Calu3 (cell line): ENCODE results near the gene SH2D6. TPM values are rescaled to one million over a fixed set of nuclear protein-coding genes. Genes with fewer than 3 reads are reported as not detected.

Experiments used
- BruUV-seq: library from RNA; stranded (reverse); fragments of 400-500 nt; replicated peaks from 2 replicates; lab custom pipeline; 2021; lab: Mats Ljungman, UMichigan
- CTCF ChIA-PET: fragments of 300-600 bp; sonication (Branson Sonifier 250); formaldehyde crosslinking; loops from one replicate; lab custom pipeline; 2022; ENCODE audit warnings: antibody characterized with exemption; lab: Charles Lee
- DNase-seq: peaks from one replicate; pipeline ENCODE4 v3.0.0; 2022
- H3K27ac Mint-ChIP-seq: one replicate; pipeline ENCODE4 v1.8.0; 2022; ENCODE audit warnings: mixed read lengths; ENCODE audit not compliant: unreplicated experiment
- H3K27me3 Mint-ChIP-seq: one replicate; pipeline ENCODE4 v1.8.0; 2022; ENCODE audit warnings: mixed read lengths; ENCODE audit not compliant: unreplicated experiment
- H3K36me3 Mint-ChIP-seq: one replicate; pipeline ENCODE4 v1.8.0; 2022; ENCODE audit warnings: mild to moderate bottlenecking, moderate library complexity, mixed read lengths; ENCODE audit not compliant: insufficient read depth, unreplicated experiment
- H3K4me1 Mint-ChIP-seq: one replicate; pipeline ENCODE4 v1.8.0; 2022; ENCODE audit warnings: mild to moderate bottlenecking, low read depth, mixed read lengths; ENCODE audit not compliant: unreplicated experiment
- H3K4me3 Mint-ChIP-seq: one replicate; pipeline ENCODE4 v1.8.0; 2022; ENCODE audit warnings: mild to moderate bottlenecking, low read depth, moderate library complexity, mixed read lengths; ENCODE audit not compliant: unreplicated experiment
- H3K9me3 Mint-ChIP-seq: one replicate; pipeline ENCODE4 v1.8.0; 2022; ENCODE audit warnings: low read depth, mixed read lengths; ENCODE audit not compliant: unreplicated experiment
- intact Hi-C: fragments of 100-400 bp; cut with micrococcal nuclease; formaldehyde crosslinking; loops from one replicate; pipeline ENCODE4 v1.10.0; 2022; ENCODE audit not compliant: unreplicated experiment
- total RNA-seq: library from RNA; stranded (reverse); gene quantifications from 2 replicates; pipeline ENCODE4 v1.2.3, GENCODE V29; 2022
- TF ChIP-seq, protein P1 (sequence below): fragments of 200-600 bp; IDR thresholded peaks from one replicate; pipeline ENCODE4 v1.8.0; 2022; ENCODE audit warnings: antibody characterized with exemption; ENCODE audit not compliant: unreplicated experiment

SH2D6 gene
- total RNA-seq, 1 experiment from 2014 or later: 1.8 TPM

DNA sequence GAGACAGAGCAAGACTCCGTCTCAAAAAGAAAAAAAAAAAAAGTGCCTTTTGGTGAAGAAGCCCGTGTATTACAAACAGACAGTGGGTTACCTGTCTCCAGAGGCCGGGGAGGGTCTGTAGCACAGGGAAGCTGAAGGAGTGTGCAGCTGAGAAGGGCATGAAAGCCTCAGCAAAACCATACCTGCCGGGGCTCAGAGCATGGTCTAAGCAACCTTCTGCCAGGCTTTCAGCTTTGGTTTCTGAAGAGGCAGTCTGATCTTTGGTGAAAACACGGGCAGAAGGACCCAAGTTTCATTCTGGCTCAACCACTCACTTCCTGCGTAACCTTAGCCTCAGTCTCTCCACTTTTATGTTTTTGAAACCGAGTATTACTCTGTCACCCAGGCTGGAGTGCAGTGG is 21.5 kb downstream of the SH2D6 start:
- intact Hi-C loops: loop anchor here (5.0 kb wide), 1 partner anchor 97 kb away; the partner anchor contains the start of gene MAT2A
- TF ChIP-seq, protein P1, sequence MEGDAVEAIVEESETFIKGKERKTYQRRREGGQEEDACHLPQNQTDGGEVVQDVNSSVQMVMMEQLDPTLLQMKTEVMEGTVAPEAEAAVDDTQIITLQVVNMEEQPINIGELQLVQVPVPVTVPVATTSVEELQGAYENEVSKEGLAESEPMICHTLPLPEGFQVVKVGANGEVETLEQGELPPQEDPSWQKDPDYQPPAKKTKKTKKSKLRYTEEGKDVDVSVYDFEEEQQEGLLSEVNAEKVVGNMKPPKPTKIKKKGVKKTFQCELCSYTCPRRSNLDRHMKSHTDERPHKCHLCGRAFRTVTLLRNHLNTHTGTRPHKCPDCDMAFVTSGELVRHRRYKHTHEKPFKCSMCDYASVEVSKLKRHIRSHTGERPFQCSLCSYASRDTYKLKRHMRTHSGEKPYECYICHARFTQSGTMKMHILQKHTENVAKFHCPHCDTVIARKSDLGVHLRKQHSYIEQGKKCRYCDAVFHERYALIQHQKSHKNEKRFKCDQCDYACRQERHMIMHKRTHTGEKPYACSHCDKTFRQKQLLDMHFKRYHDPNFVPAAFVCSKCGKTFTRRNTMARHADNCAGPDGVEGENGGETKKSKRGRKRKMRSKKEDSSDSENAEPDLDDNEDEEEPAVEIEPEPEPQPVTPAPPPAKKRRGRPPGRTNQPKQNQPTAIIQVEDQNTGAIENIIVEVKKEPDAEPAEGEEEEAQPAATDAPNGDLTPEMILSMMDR: no peak
- Mint-ChIP-seq H3K27me3 (no peaks in the 10 kb centered on the region), H3K9me3 (no peaks in the 10 kb centered on the region), H3K4me1 (peaks cover 27% of the 10 kb centered on the region), H3K27ac (no peak overlapping the region), H3K4me3 (no peak overlapping the region), H3K36me3 (peaks cover 21% of the 10 kb centered on the region)
- no TSS peak for BruUV-seq
- CTCF ChIA-PET: no interaction called here
- DNase-seq: no peak

DNA sequence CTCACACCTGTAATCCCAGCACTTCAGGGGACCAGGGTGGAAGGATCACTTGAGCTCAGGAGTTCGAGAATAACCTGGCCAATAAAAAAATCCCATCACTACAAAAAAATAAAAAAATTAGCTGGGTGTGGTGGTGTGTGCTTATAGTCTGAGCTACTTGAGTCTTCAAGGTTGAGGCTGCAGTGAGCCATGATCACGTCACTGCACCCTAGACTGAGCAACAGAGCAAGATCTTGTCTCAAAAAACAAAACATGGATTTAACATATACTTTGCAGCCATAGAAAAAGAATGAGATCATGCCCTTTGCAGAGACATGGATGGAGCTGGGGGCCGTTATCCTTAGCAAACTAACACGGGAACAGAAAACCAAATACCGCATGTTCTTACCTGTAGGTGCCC is 22.2 kb downstream of the SH2D6 start:
- no peak overlapping the region for H3K27ac Mint-ChIP-seq
- intact Hi-C loops: no loop called here
- no peaks in the 10 kb centered on the region for H3K27me3 Mint-ChIP-seq
- H3K4me3 Mint-ChIP-seq: no peak overlapping the region
- H3K4me1 Mint-ChIP-seq: peaks cover 27% of the 10 kb centered on the region
- TF ChIP-seq, protein P1: no peak
- CTCF ChIA-PET: no interaction called here
- no peaks in the 10 kb centered on the region for H3K9me3 Mint-ChIP-seq
- DNase-seq: no peak
- BruUV-seq: no TSS peak
- H3K36me3 Mint-ChIP-seq: peaks cover 17% of the 10 kb centered on the region

DNA sequence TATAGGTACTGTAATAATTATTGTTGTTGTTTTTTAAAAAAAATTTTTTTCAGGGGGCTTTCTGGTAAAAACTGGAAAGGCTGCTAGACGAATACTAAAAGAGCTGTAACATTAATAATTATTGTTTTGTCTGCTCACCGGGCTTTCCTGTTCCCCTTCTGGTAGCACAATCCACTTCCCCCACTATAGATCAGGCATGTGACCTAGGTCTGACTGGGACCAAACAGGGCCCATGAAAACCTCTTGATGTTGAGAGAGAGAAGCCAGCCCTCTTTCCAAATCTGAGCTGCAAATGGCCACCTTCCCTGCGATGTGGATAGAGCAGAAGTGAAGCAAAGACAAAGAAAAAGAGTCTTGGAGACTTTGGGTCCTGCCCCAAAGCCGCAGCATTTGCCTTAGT is 23.4 kb downstream of the SH2D6 start:
- CTCF ChIA-PET: interaction anchor here (0.6 to 0.9 kb wide), 2 partner anchors 97 to 190 kb away, joined by 3 read pairs; partner anchors contain the start of gene MAT2A
- Mint-ChIP-seq H3K27me3 (no peaks in the 10 kb centered on the region), H3K27ac (no peak overlapping the region), H3K4me3 (no peak overlapping the region), H3K9me3 (no peaks in the 10 kb centered on the region), H3K4me1 (peaks cover 16% of the 10 kb centered on the region), H3K36me3 (peaks cover 7% of the 10 kb centered on the region)
- BruUV-seq: no TSS peak
- TF ChIP-seq, protein P1: no peak
- intact Hi-C loops: no loop called here
- no peak for DNase-seq

DNA sequence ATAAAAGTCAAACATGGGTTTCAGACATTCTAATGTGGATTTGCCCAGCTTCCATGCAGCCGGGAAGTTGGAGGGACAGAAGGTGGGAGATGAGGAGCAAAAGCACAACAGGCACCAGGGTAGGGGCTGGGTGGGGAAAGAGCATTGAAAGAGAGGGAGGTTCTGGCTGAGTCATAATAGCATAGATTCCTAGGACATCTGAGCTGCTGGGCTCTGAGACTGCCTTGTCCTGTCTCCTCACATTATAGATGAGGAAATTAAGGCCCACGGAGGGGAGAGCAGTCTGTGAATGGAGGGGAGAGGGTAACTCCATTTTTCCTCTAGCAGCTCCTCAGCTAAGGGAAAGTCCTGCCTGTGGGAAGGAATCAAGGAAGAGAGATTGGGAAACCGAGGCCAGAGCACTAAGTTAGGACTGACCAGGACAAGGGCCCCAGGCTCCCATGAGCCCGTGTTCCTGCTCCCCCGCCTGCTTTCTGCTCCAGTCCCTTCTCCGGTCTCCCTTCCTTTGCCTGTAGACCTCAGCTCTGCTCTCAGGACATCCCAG is 26.2 kb downstream of the SH2D6 start:
- H3K27ac Mint-ChIP-seq: peak overlapping the region; percentile 76
- H3K36me3 Mint-ChIP-seq: no peaks in the 10 kb centered on the region
- no peaks in the 10 kb centered on the region for H3K27me3 Mint-ChIP-seq
- peaks cover 8% of the 10 kb centered on the region for H3K4me1 Mint-ChIP-seq
- no peaks in the 10 kb centered on the region for H3K9me3 Mint-ChIP-seq
- CTCF ChIA-PET: interaction anchor here (1.1 kb wide), 1 partner anchor 26 kb away, joined by 4 read pairs; no protein-coding TSS in a partner anchor
- BruUV-seq: no TSS peak
- DNase-seq: no peak
- no peak overlapping the region for H3K4me3 Mint-ChIP-seq
- intact Hi-C loops: no loop called here
- TF ChIP-seq, protein P1: no peak
